Measurements from ENCODE around the gene FOXR1. TPM values are rescaled to one million over a fixed set of nuclear protein-coding genes. Genes with fewer than 3 reads are reported as not detected.

The FOXR1 gene
- total RNA-seq, 2 donors from 2014 or later, result not detected

GRCh38 chr11:118929501-118930093 is 42.0 kb upstream of the FOXR1 start:
- intact Hi-C loops (cut with DNase I), result loop anchor here (2.0 to 5.0 kb wide), 2 partner anchors 23 to 168 kb away; a partner anchor contains a TSS
- H3K9ac ChIP-seq (ENCODE audit: low read depth in 2 of 2, low read length in 2 of 2), result peak overlapping the region; percentile 70 to 91
- H3K27ac ChIP-seq, result peak overlapping the region; percentile 100
- peak; percentile 94 for DNase-seq
- no peaks in the 10 kb centered on the region for H3K27me3 ChIP-seq
- H3K36me3 ChIP-seq, result no peaks in the 10 kb centered on the region
- H3K4me1 ChIP-seq, result peaks cover 4% of the 10 kb centered on the region
- no peak for TF ChIP-seq CTCF (IDR thresholded peaks at IDR 0.05)
- H3K9me3 ChIP-seq, result no peaks in the 10 kb centered on the region
- peak overlapping the region; percentile 76 for H3K4me3 ChIP-seq

GRCh38 chr11:118930094-118930712 is 41.4 kb upstream of the FOXR1 start:
- H3K27ac ChIP-seq, result peak overlapping the region; percentile 100
- H3K36me3 ChIP-seq, result no peaks in the 10 kb centered on the region
- H3K4me1 ChIP-seq, result peaks cover 4% of the 10 kb centered on the region
- peak overlapping the region; percentile 70 to 91 for H3K9ac ChIP-seq (ENCODE audit: low read depth in 2 of 2, low read length in 2 of 2)
- H3K27me3 ChIP-seq, result no peaks in the 10 kb centered on the region
- intact Hi-C loops (cut with DNase I), result loop anchor here (2.0 kb wide), 1 partner anchor 23 kb away; no protein-coding TSS in a partner anchor
- DNase-seq, result peak; percentile 98
- H3K9me3 ChIP-seq, result no peaks in the 10 kb centered on the region
- peak overlapping the region; percentile 76 for H3K4me3 ChIP-seq
- TF ChIP-seq CTCF (IDR thresholded peaks at IDR 0.05), result peak; percentile 97

- no peak for DNase-seq
- peaks cover 4% of the 10 kb centered on the region for H3K4me1 ChIP-seq
- H3K9ac ChIP-seq (ENCODE audit: low read depth in 2 of 2, low read length in 2 of 2), result no peak overlapping the region
- H3K27ac ChIP-seq, result no peak overlapping the region
- H3K9me3 ChIP-seq, result no peaks in the 10 kb centered on the region
- H3K4me3 ChIP-seq, result no peak overlapping the region
- intact Hi-C loops (cut with DNase I), result loop anchor here (2.0 kb wide), 1 partner anchor 25 kb away; no protein-coding TSS in a partner anchor
- H3K27me3 ChIP-seq, result no peaks in the 10 kb centered on the region
- no peak for TF ChIP-seq CTCF (IDR thresholded peaks at IDR 0.05)
- no peaks in the 10 kb centered on the region for H3K36me3 ChIP-seq
Observed at GRCh38 chr11:118931571-118931970, 40.0 kb upstream of the FOXR1 start.

- H3K9ac ChIP-seq (ENCODE audit: low read depth in 2 of 2, low read length in 2 of 2), result no peak overlapping the region
- H3K9me3 ChIP-seq, result no peaks in the 10 kb centered on the region
- H3K4me3 ChIP-seq, result no peak overlapping the region
- no peak overlapping the region for H3K27ac ChIP-seq
- no peak for DNase-seq
- intact Hi-C loops (cut with DNase I), result no loop called here
- H3K36me3 ChIP-seq, result no peaks in the 10 kb centered on the region
- no peak for TF ChIP-seq CTCF (IDR thresholded peaks at IDR 0.05)
- H3K27me3 ChIP-seq, result no peaks in the 10 kb centered on the region
- no peaks in the 10 kb centered on the region for H3K4me1 ChIP-seq
Observed at GRCh38 chr11:118933486-118933885, 38.1 kb upstream of the FOXR1 start.

GRCh38 chr11:118935376-118935775 is 36.2 kb upstream of the FOXR1 start:
- Histone ChIP-seq H3K9me3 (no peaks in the 10 kb centered on the region), H3K36me3 (no peaks in the 10 kb centered on the region), H3K4me1 (no peaks in the 10 kb centered on the region), H3K9ac (ENCODE audit: low read depth in 2 of 2, low read length in 2 of 2) (no peak overlapping the region), H3K4me3 (no peak overlapping the region), H3K27me3 (no peaks in the 10 kb centered on the region), H3K27ac (no peak overlapping the region)
- DNase-seq, result no peak
- TF ChIP-seq CTCF (IDR thresholded peaks at IDR 0.05), result no peak
- intact Hi-C loops (cut with DNase I), result no loop called here

All from colonic mucosa (tissue), 4 donors.